ENCODE data around the gene RSAD2.

The RSAD2 gene

GRCh38 chr2:6944555-6944954 lies 67.0 kb downstream of the RSAD2 start:
- no peak for DNase-seq (ENCODE audit: low read depth, low spot score)

DNA sequence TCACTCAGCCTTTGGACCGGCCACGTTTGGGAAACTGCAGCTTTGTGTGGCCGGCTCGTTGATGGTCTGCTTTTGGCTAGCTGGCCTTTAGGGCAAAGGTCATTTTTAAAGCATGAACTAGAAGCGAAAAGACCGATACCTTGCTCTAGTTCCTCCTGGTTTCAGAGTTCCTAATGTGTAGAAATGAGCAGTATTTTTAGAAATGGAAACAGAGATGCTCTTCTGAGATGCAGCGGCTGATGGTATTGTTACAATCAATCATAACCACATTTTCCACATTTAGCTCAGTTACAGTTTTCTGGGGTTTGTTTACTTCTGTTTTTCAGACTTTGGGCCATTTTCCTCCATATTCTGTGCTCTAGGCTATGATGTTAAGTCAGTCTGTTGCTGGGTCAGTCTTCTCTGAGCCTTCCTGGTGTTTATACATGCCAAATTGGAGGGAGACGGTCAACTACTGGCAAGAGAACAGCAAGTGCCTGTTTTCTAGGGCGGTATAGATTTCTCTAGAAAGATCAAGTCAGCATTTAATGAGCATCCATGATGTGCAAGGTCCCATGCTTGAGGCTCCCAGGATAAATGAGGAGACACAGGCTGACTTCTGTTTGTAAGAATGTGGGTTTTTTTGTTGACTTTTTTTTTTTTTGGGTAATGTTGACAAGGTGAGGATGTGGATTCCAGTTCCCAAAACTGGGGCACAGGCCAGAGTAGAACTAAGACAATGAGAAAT lies 67.7 kb downstream of the RSAD2 start:
- no peak for DNase-seq (ENCODE audit: low read depth, low spot score)

- DNase-seq (ENCODE audit: low read depth, low spot score), result no peak
Observed at GRCh38 chr2:6945821-6946220, 68.2 kb downstream of the RSAD2 start.

DNA sequence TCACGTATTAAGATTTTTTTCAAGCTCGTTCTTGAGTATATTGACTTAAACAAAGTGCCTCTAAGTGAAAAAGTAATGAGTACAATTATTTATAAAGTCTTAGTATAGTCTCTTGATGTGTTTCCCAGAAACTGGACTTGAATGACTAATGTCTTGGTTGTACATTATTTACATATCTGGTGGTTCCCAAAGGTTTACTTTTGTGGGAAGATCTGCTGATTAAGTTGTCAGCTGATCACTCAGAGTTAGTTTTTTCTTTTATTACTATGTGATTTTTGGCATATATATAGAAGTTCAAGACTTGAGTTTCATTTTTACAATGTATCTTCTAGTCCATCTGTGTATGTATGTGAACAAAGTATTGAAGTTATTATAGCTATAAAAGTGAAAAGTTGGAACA lies 69.1 kb downstream of the RSAD2 start:
- no peak for DNase-seq (ENCODE audit: low read depth, low spot score)
